DOHH2 (cell line): ENCODE measurements around the gene PSENEN.
A peak's percentile ranks its signal among the peaks of the same experiment; 100 is the strongest.

Source experiments
- H3F3A ChIP-seq: fragments of 200-600 bp; sonication (generic), shearing (Covaris generic); 2 replicates; pipeline ENCODE4 v1.6.0; 2016; ENCODE audit warnings: antibody characterized with exemption, mild to moderate bottlenecking; ENCODE audit not compliant: control insufficient read depth, insufficient read depth
- H3K27ac ChIP-seq: fragments of 200-600 bp; sonication (generic); 2 replicates; pipeline ENCODE4 v1.5.1; 2014; ENCODE audit warnings: low read depth, mild to moderate bottlenecking, low read length, moderate library complexity
- H3K27me3 ChIP-seq: fragments of 200-600 bp; sonication (generic); 2 replicates; pipeline ENCODE4 v1.6.1; 2014; ENCODE audit warnings: mild to moderate bottlenecking, low read length, mixed read lengths; ENCODE audit not compliant: control insufficient read depth
- H3K36me3 ChIP-seq: fragments of 200-600 bp; sonication (generic); 2 replicates; pipeline ENCODE4 v1.6.1; 2014; ENCODE audit warnings: mild to moderate bottlenecking, low read length, moderate library complexity, mixed read lengths; ENCODE audit not compliant: control insufficient read depth
- H3K4me1 ChIP-seq: fragments of 200-600 bp; sonication (generic); 2 replicates; pipeline ENCODE4 v1.6.1; 2014; ENCODE audit warnings: mild to moderate bottlenecking, low read length, mixed read lengths; ENCODE audit not compliant: control insufficient read depth
- H3K4me2 ChIP-seq: fragments of 200-600 bp; sonication (generic); 2 replicates; pipeline ENCODE4 v1.6.0; 2014; ENCODE audit warnings: mild to moderate bottlenecking, low read length, moderate library complexity
- H3K4me3 ChIP-seq: fragments of 200-600 bp; sonication (generic); 2 replicates; pipeline ENCODE4 v1.5.1; 2014; ENCODE audit warnings: mild to moderate bottlenecking, low read length, mixed read lengths
- H3K79me2 ChIP-seq: fragments of 200-600 bp; sonication (generic); 2 replicates; pipeline ENCODE4 v1.6.1; 2014; ENCODE audit warnings: mild to moderate bottlenecking, low read length, mixed read lengths; ENCODE audit not compliant: control insufficient read depth
- H3K9me2 ChIP-seq: fragments of 200-600 bp; sonication (generic); replicated peaks from 2 replicates; pipeline ENCODE4 v1.6.1; 2014; ENCODE audit warnings: mild to moderate bottlenecking, low read length, mixed read lengths; ENCODE audit not compliant: control insufficient read depth
- H3K9me3 ChIP-seq: fragments of 200-600 bp; sonication (generic); 2 replicates; pipeline ENCODE4 v1.6.1; 2014; ENCODE audit warnings: antibody characterized with exemption, low read length, mixed read lengths; ENCODE audit not compliant: control insufficient read depth, insufficient read depth
- H4K20me1 ChIP-seq: fragments of 200-600 bp; sonication (generic); 2 replicates; pipeline ENCODE4 v1.6.0; 2014; ENCODE audit warnings: low read depth, mild to moderate bottlenecking, antibody characterized with exemption, low read length, moderate library complexity; ENCODE audit not compliant: control insufficient read depth, insufficient read depth
- CTCF ChIP-seq: fragments of 200-600 bp; sonication (generic); IDR thresholded peaks from one replicate; pipeline ENCODE4 v1.5.1; 2014; ENCODE audit warnings: antibody characterized with exemption, mild to moderate bottlenecking, low read depth, low read length; ENCODE audit not compliant: poor library complexity, severe bottlenecking
- EZH2phosphoT487 ChIP-seq: fragments of 200-600 bp; sonication (generic); IDR thresholded peaks from 2 replicates; pipeline ENCODE4 v1.6.1; 2017; ENCODE audit warnings: borderline replicate concordance, mild to moderate bottlenecking, antibody characterized with exemption, low read length, moderate library complexity, mixed read lengths

Gene PSENEN

DNA sequence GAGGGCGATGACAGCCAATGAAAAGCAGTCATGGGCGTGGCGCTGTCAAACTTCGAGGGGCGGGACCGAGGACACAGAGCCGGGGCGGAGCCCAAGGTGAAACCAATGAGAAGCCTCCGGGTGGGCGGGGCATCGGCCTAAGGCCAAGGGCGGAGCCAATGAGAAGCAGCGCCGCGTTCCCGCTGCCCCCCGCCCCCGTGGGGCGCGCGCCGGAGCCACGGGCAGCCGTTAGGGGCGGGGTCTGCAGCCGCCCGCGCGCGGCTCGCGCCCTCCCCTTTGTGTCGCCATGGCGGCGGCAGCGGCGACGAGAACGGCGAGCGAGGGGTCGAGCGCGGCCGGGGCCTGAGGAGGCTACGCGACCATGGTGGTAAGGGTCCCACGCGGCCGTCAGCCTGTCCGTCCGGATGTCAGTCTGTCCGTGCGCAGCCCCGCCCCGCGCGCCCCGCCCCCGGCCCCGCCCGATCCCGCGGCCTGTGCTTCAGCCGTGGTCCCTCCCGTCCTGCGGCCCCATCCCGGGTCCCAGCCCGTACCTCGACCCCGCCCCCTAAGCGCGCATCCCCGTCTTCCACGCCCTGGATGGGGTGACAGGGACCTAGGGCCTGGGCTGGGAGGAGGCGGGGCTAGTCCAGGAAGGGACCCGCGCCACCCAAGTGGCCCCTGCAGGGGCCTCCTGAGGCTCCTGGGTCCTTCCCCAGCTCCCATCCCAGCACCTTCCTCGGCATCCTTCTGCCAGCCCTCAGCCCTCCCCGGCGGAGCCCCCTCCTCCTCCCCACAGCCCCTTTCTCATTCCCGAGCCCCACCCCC lies 30.0 kb downstream of the PSENEN start, which contains the start of gene ARHGAP33:
Gene ARHGAP33 (plus strand): TSS at position 267 of the 804 bp plus-strand sequence. CDS start 95 bp downstream, at position 362.
- H3K4me2 ChIP-seq = peak within 1 kb of the TSS; percentile 62
- H3K79me2 ChIP-seq = peaks cover 5% of the 10 kb centered on the region; the same call in 1 of the 2 replicates
- H4K20me1 ChIP-seq = no peaks in the 10 kb centered on the region
- H3K9me2 ChIP-seq = no peaks in the 10 kb centered on the region
- H3K27me3 ChIP-seq = no peaks in the 10 kb centered on the region
- peaks cover 15% of the 10 kb centered on the region for H3K4me1 ChIP-seq
- peaks cover 2% of the 10 kb centered on the region; the same call in 1 of the 2 replicates for H3F3A ChIP-seq
- no peak for TF ChIP-seq CTCF
- no peak for TF ChIP-seq EZH2phosphoT487
- H3K9me3 ChIP-seq = no peaks in the 10 kb centered on the region
- peak within 1 kb of the TSS; percentile 72 for H3K4me3 ChIP-seq
- no peaks in the 10 kb centered on the region for H3K36me3 ChIP-seq
- H3K27ac ChIP-seq = no peak within 1 kb of the TSS

DNA sequence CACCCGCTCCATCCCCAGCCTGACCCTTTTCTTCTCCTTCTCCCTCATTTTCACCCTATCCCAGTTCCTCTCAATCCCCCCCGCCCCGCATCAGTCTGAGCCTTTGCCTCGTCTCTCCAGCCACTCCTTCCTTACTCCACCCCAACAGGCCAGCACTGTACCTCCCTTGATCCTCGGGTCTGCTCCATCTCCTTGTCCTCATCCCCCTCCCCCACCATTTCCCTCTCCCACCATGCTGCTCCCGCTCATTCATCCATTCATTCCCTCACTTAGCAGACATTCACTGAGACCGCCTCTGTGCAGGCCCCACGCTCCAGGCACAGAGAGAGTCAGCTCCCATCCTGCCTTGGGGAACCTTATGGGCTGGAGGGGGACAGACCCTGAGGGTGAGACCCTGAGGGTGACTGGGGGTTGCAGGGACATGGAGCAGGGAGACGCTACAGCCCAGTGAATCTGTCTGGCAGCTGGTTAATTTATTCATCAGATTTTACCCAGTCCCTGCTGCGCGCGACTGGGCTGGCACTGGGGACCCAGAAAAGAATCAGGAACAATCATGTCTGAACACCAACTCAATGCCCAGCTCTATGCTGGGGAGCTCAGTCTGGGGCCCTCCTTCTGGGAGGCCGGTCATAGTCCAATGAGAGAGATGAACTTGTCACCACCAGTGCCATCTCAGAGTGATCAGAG lies 30.8 kb downstream of the PSENEN start:
- no peaks in the 10 kb centered on the region for H3K9me3 ChIP-seq
- no peaks in the 10 kb centered on the region for H4K20me1 ChIP-seq
- no peaks in the 10 kb centered on the region for H3K27me3 ChIP-seq
- H3K27ac ChIP-seq = no peak overlapping the region
- no peaks in the 10 kb centered on the region; the same call in 1 of the 2 replicates for H3F3A ChIP-seq
- H3K79me2 ChIP-seq = peaks cover 5% of the 10 kb centered on the region; the same call in 1 of the 2 replicates
- H3K9me2 ChIP-seq = no peaks in the 10 kb centered on the region
- H3K4me2 ChIP-seq = peak overlapping the region; percentile 52
- H3K4me3 ChIP-seq = peak overlapping the region; percentile 72
- H3K4me1 ChIP-seq = peaks cover 15% of the 10 kb centered on the region
- no peak for TF ChIP-seq EZH2phosphoT487
- no peak for TF ChIP-seq CTCF
- H3K36me3 ChIP-seq = no peaks in the 10 kb centered on the region

- H3K9me3 ChIP-seq = no peaks in the 10 kb centered on the region
- H4K20me1 ChIP-seq = no peaks in the 10 kb centered on the region
- H3K27me3 ChIP-seq = no peaks in the 10 kb centered on the region
- no peaks in the 10 kb centered on the region for H3K9me2 ChIP-seq
- peaks cover 5% of the 10 kb centered on the region; the same call in 1 of the 2 replicates for H3K79me2 ChIP-seq
- H3K36me3 ChIP-seq = no peaks in the 10 kb centered on the region
- no peak overlapping the region for H3K4me3 ChIP-seq
- H3K4me1 ChIP-seq = peaks cover 15% of the 10 kb centered on the region
- H3F3A ChIP-seq = no peaks in the 10 kb centered on the region; the same call in 1 of the 2 replicates
- TF ChIP-seq CTCF = no peak
- no peak for TF ChIP-seq EZH2phosphoT487
- H3K4me2 ChIP-seq = no peak overlapping the region; the same call in 1 of the 2 replicates
- no peak overlapping the region for H3K27ac ChIP-seq
These were observed 31.8 kb downstream of the PSENEN start for GRCh38 chr19:35777086-35777841.
